ENCODE data around the gene ST6GALNAC3.

ST6GALNAC3 gene

DNA sequence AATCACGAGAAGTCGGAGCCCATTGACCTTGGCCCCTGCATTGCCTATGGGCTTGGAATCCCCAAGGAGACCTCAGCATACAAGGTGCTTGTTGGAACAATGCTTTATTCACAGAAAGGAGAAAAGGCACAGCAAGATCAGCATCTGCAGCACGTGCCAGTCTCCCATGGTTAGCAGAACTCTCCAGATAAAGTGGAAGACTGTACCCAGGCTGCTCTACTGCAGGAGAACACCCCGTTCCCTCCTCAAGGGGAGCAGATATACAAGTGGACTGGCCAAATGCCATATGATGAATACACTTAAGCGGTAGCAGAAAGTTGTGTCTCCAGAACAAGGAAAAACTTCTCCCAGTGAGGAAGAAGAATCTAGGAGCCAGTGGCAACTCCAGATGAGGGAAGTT, 53.5 kb downstream of the ST6GALNAC3 start:
- no peak overlapping the region for H3K4me2 ChIP-seq
- no peak overlapping the region for H3K9ac ChIP-seq
- TF ChIP-seq, protein P1, sequence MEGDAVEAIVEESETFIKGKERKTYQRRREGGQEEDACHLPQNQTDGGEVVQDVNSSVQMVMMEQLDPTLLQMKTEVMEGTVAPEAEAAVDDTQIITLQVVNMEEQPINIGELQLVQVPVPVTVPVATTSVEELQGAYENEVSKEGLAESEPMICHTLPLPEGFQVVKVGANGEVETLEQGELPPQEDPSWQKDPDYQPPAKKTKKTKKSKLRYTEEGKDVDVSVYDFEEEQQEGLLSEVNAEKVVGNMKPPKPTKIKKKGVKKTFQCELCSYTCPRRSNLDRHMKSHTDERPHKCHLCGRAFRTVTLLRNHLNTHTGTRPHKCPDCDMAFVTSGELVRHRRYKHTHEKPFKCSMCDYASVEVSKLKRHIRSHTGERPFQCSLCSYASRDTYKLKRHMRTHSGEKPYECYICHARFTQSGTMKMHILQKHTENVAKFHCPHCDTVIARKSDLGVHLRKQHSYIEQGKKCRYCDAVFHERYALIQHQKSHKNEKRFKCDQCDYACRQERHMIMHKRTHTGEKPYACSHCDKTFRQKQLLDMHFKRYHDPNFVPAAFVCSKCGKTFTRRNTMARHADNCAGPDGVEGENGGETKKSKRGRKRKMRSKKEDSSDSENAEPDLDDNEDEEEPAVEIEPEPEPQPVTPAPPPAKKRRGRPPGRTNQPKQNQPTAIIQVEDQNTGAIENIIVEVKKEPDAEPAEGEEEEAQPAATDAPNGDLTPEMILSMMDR (conservative IDR thresholded peaks at IDR 0.05; ENCODE audit: low read depth, low read length): no peak
- no peaks in the 10 kb centered on the region for H3K79me2 ChIP-seq (ENCODE audit: insufficient read depth, low read depth)
- H3K27ac ChIP-seq: no peak overlapping the region
- no peaks in the 10 kb centered on the region for H3K27me3 ChIP-seq (ENCODE audit: insufficient read depth, low read depth)
- no peak overlapping the region for H2AFZ ChIP-seq (ENCODE audit: low read depth)
- no peaks in the 10 kb centered on the region for H3K36me3 ChIP-seq (ENCODE audit: insufficient read depth)
- no peaks in the 10 kb centered on the region for H3K4me1 ChIP-seq (ENCODE audit: low read depth, poor library complexity, severe bottlenecking)
- H4K20me1 ChIP-seq (ENCODE audit: insufficient read depth): no peaks in the 10 kb centered on the region
- no peak overlapping the region for H3K4me3 ChIP-seq (IDR thresholded peaks at IDR 0.05; ENCODE audit: insufficient read depth, low read depth, low read length)

DNA sequence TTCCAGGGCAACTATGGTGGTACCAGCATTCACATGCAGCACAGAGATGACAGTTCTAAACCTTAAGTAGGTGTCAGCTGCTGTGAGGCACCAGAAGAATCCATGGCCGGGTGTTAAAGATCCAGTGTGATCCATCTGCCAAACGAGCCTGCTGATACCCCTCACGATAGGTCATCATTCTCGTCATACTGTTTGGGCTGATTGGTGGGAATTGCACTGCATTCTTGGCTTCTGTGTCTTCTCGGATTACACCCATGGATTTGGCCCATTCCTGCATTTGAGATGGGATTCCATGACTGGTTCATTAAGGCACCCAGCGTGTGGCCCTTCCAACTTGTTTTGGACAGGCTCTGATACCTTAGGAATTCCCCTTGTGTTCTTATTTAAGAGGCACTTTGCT, 55.2 kb downstream of the ST6GALNAC3 start:
- Histone ChIP-seq H3K4me1 (ENCODE audit: low read depth, poor library complexity, severe bottlenecking) (no peaks in the 10 kb centered on the region), H3K27me3 (ENCODE audit: insufficient read depth, low read depth) (no peaks in the 10 kb centered on the region)
- TF ChIP-seq, protein P1 (conservative IDR thresholded peaks at IDR 0.05; ENCODE audit: low read depth, low read length): no peak

DNA sequence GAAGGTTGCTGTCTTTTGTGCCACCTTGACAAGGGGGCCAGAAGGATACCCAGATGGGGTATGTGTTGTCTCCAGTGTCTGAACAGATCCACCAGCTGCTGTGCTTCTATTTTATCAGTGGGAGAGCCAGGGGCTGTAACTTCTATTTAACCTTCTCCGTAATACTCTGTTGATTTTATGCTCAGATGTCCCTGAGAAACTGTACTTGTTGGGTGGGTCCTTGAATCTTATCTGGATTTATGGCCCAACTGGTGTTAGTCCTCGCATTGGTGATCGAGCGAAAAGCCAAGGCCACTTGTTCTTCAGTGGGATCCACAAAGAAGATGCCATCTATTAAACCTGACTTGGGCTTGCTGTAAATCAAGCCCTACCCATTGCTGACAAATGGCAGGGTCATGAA, 56.4 kb downstream of the ST6GALNAC3 start:
- H4K20me1 ChIP-seq (ENCODE audit: insufficient read depth): no peaks in the 10 kb centered on the region
- H3K4me3 ChIP-seq (IDR thresholded peaks at IDR 0.05; ENCODE audit: insufficient read depth, low read depth, low read length): no peak overlapping the region
- no peak overlapping the region for H2AFZ ChIP-seq (ENCODE audit: low read depth)
- no peak overlapping the region for H3K4me2 ChIP-seq
- no peak overlapping the region for H3K27ac ChIP-seq
- no peaks in the 10 kb centered on the region for H3K79me2 ChIP-seq (ENCODE audit: insufficient read depth, low read depth)
- H3K4me1 ChIP-seq (ENCODE audit: low read depth, poor library complexity, severe bottlenecking): no peaks in the 10 kb centered on the region
- H3K9ac ChIP-seq: no peak overlapping the region
- H3K27me3 ChIP-seq (ENCODE audit: insufficient read depth, low read depth): no peaks in the 10 kb centered on the region
- TF ChIP-seq, protein P1 (conservative IDR thresholded peaks at IDR 0.05; ENCODE audit: low read depth, low read length): no peak
- H3K36me3 ChIP-seq (ENCODE audit: insufficient read depth): no peaks in the 10 kb centered on the region

More for the DNA sequence above, 55.2 kb downstream of the ST6GALNAC3 start:
- H3K79me2 ChIP-seq (ENCODE audit: insufficient read depth, low read depth): no peaks in the 10 kb centered on the region
- H3K9ac ChIP-seq: no peak overlapping the region
- H3K4me2 ChIP-seq: no peak overlapping the region
- no peak overlapping the region for H3K4me3 ChIP-seq (IDR thresholded peaks at IDR 0.05; ENCODE audit: insufficient read depth, low read depth, low read length)
- no peaks in the 10 kb centered on the region for H4K20me1 ChIP-seq (ENCODE audit: insufficient read depth)
- H2AFZ ChIP-seq (ENCODE audit: low read depth): no peak overlapping the region
- no peaks in the 10 kb centered on the region for H3K36me3 ChIP-seq (ENCODE audit: insufficient read depth)
- H3K27ac ChIP-seq: no peak overlapping the region

DNA sequence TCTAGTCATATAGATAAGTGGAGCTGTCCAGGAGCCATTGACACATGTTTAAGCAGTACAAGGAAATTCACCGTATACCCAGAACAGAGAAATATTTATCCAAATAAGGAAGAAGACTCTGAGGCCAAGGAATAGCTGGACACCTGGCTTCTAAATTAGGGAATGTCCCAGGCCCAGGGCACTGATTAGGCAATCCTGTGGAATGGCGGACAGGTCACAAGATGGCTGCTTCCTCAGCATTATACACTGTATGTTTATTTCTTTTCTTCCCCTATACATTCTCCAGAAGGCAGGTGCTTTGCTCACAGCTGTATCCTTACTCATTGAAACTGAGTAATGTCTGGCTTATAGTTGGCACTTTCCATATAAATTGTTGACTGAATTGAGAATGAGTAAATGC, 59.4 kb downstream of the ST6GALNAC3 start:
- Histone ChIP-seq H3K79me2 (ENCODE audit: insufficient read depth, low read depth) (no peaks in the 10 kb centered on the region), H3K27ac (no peak overlapping the region), H3K4me1 (ENCODE audit: low read depth, poor library complexity, severe bottlenecking) (no peaks in the 10 kb centered on the region), H3K9ac (no peak overlapping the region), H2AFZ (ENCODE audit: low read depth) (no peak overlapping the region), H3K27me3 (ENCODE audit: insufficient read depth, low read depth) (no peaks in the 10 kb centered on the region), H3K4me3 (IDR thresholded peaks at IDR 0.05; ENCODE audit: insufficient read depth, low read depth, low read length) (no peak overlapping the region), H4K20me1 (ENCODE audit: insufficient read depth) (no peaks in the 10 kb centered on the region), H3K36me3 (ENCODE audit: insufficient read depth) (no peaks in the 10 kb centered on the region), H3K4me2 (no peak overlapping the region)
- TF ChIP-seq, protein P1 (conservative IDR thresholded peaks at IDR 0.05; ENCODE audit: low read depth, low read length): no peak

Measured in KMS-11 (cell line).